IPS-18c (cell line): ENCODE measurements around the gene ADGRD2.
A peak's percentile ranks its signal among the peaks of the same experiment; 100 is the strongest.

Experiments
- H3K4me3 ChIP-seq: 2 replicates; pipeline ENCODE4 v1.7.0; 2013; ENCODE audit warnings: low read depth, mild to moderate bottlenecking, low read length, moderate library complexity; ENCODE audit not compliant: insufficient read depth
- H3K9me3 ChIP-seq: one replicate; pipeline ENCODE4 v1.6.1; 2013; ENCODE audit warnings: mild to moderate bottlenecking, low read length, moderate library complexity; ENCODE audit not compliant: control insufficient read depth, insufficient read depth

Gene ADGRD2

GRCh38 chr9:124470726-124471125, 20.5 kb downstream of the ADGRD2 start:
- H3K9me3 ChIP-seq = no peaks in the 10 kb centered on the region

DNA sequence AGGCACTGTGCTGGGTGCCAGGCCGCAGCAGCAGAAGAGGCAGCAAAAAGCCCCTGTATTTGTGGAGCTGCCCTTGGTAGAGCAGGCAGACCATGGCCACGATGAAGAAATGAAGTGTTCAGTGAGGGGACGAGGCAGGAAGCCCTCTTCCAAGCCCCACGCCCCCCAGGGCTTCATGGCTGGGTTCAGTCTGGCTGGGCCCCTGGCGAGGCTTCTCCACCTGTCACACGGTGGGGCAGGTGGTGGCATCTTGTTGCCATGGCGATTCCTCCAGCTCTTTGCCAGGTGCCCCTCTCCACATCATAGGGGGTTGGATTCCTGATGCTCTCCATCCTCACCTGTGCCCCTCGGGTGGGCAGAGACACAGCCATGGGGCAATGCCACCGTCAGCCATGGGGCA, 21.5 kb downstream of the ADGRD2 start:
- H3K9me3 ChIP-seq = no peaks in the 10 kb centered on the region
- no peak overlapping the region for H3K4me3 ChIP-seq

More at GRCh38 chr9:124470726-124471125, 20.5 kb downstream of the ADGRD2 start:
- no peak overlapping the region for H3K4me3 ChIP-seq

DNA sequence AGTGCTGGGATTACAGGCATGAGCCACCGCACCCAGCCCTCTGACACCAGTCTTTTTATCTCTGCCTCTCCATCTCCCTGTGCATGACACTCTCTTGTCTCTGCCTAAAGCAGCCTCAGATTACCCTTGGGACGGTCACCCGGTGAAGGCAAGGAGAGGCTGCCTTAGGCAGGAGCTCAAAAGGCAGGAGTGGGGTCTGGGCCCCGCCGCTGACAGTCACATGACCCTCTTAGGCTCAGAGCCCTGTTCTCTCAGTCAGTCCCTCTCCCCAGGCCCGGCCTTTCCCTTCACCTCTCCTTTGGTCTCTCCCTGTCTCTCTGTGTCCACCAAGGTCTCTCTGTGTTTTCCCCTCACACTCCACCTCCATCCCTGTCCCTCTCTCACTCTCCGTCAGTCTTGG, 22.5 kb downstream of the ADGRD2 start:
- H3K9me3 ChIP-seq = no peaks in the 10 kb centered on the region
- no peak overlapping the region for H3K4me3 ChIP-seq

- Histone ChIP-seq H3K4me3 (no peak overlapping the region), H3K9me3 (no peaks in the 10 kb centered on the region)
These were observed 23.1 kb downstream of the ADGRD2 start for GRCh38 chr9:124473310-124473709.

DNA sequence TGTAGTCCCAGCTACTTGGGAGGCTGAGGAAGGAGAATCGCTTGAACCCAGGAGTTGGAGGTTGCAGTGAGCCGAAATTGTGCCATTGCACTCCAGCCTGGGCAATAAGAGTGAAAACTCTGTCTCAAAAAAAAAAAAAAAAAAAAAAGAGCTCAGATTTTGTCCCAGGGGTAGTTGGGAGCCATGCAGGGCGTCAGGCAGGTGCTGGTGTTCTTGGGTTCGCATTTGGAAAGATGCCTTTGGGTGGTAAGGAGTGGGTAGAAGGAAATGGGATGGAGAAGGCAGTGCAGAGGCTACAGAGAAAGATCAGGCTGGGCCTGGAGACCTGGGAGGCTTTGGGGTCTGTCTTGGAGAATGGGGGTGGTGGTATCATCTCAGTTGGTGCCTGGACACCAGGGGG, 23.9 kb downstream of the ADGRD2 start:
- no peaks in the 10 kb centered on the region for H3K9me3 ChIP-seq
- H3K4me3 ChIP-seq = no peak overlapping the region

DNA sequence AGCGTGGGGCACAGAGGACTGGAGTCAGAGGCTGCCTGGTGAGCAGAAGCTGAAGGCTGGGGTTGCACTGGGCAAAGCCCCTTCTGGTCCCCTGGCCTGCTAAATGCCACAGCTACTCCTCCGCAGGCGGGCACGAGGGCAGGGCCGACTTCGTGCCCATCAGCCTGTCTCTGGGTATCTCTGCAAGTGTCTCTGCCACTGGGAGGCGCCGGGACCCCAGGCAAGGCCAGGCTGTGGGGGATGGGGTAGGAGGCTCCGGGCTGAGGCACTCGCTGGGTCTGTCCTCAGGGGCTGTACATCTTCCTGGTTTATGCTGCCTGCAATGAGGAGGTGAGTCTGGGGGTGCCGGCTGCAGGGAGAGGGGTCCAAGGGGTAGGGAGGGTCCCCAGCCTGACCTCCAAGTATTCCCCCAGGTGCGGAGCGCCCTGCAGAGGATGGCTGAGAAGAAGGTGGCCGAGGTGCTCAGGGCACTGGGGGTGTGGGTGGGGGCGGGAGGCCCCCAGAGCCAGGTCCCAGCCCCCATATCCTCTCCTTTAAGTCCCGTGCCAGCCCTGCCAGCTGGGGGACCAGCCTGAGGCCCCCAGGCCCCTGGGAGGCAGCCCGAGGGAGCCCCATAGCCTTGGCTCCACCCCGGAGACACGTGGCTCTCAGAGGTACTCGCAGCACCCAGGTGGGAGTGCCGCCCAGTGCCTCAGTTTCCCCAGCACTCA, 25.1 kb downstream of the ADGRD2 start:
- Histone ChIP-seq H3K9me3 (no peaks in the 10 kb centered on the region), H3K4me3 (no peak overlapping the region)

- no peaks in the 10 kb centered on the region for H3K9me3 ChIP-seq
These were observed 25.8 kb downstream of the ADGRD2 start for GRCh38 chr9:124475868-124476690.

GRCh38 chr9:124477211-124477647, 27.0 kb downstream of the ADGRD2 start:
- H3K4me3 ChIP-seq = peak overlapping the region; percentile 41
- H3K9me3 ChIP-seq = no peaks in the 10 kb centered on the region

More at GRCh38 chr9:124475868-124476690, 25.8 kb downstream of the ADGRD2 start:
- no peak overlapping the region for H3K4me3 ChIP-seq

- peak overlapping the region; percentile 41 for H3K4me3 ChIP-seq
- no peaks in the 10 kb centered on the region for H3K9me3 ChIP-seq
These were observed 27.5 kb downstream of the ADGRD2 start for GRCh38 chr9:124477648-124478285.

- H3K9me3 ChIP-seq = no peaks in the 10 kb centered on the region
- H3K4me3 ChIP-seq = no peak overlapping the region
These were observed 28.1 kb downstream of the ADGRD2 start for GRCh38 chr9:124478354-124478753.

- H3K4me3 ChIP-seq = no peak overlapping the region
These were observed 29.1 kb downstream of the ADGRD2 start for GRCh38 chr9:124479371-124479770.

GRCh38 chr9:124479947-124480620, 29.8 kb downstream of the ADGRD2 start:
- Histone ChIP-seq H3K9me3 (no peaks in the 10 kb centered on the region), H3K4me3 (no peak overlapping the region)

More at GRCh38 chr9:124479371-124479770, 29.1 kb downstream of the ADGRD2 start:
- H3K9me3 ChIP-seq = no peaks in the 10 kb centered on the region

DNA sequence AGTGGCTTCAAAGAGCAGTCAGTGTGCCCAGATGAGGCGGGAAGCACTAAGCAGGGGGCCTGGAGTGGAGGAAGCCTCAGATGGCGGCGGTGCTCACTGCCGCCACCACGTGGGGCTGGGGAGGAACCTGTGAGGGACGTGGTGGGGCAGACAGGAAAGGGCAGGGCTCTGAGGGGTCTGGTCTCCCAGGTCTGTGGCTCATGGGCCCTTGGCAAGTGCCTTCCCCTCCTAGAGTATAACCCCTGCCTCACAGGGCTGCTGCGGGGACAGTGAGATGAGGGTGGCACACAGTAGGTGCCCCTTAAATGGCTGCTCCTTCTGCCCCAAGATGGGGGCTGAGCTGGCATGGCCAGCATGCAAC, 30.4 kb downstream of the ADGRD2 start:
- no peaks in the 10 kb centered on the region for H3K9me3 ChIP-seq

DNA sequence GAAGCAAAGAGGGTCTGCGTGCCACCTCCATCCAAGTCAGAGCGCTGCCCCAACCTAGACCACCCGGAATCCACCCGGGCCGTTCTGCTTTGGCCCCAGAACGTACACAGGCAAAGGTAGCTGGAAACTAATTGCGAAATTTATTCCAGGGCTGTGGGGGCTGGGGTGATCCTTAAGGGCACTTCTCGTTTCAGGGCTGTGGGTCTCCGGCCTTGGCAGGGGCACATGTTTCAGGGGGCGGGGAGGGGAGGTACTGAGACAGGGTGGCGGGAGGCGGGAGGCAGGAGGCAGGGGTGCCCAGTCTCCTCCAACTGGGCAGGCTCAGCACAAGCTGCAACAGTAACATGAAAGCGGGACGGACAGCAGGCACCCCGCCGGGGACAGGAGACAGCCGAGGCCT, 30.9 kb downstream of the ADGRD2 start:
- Histone ChIP-seq H3K9me3 (no peaks in the 10 kb centered on the region), H3K4me3 (no peak overlapping the region)

More for the DNA sequence above, 30.4 kb downstream of the ADGRD2 start:
- no peak overlapping the region for H3K4me3 ChIP-seq

GRCh38 chr9:124482431-124483031, 32.3 kb downstream of the ADGRD2 start:
- Histone ChIP-seq H3K4me3 (peak overlapping the region; percentile 6; the same call in 1 of the 2 replicates), H3K9me3 (no peaks in the 10 kb centered on the region)

GRCh38 chr9:124483481-124483880, 33.2 kb downstream of the ADGRD2 start:
- no peaks in the 10 kb centered on the region for H3K9me3 ChIP-seq
- no peak overlapping the region for H3K4me3 ChIP-seq

DNA sequence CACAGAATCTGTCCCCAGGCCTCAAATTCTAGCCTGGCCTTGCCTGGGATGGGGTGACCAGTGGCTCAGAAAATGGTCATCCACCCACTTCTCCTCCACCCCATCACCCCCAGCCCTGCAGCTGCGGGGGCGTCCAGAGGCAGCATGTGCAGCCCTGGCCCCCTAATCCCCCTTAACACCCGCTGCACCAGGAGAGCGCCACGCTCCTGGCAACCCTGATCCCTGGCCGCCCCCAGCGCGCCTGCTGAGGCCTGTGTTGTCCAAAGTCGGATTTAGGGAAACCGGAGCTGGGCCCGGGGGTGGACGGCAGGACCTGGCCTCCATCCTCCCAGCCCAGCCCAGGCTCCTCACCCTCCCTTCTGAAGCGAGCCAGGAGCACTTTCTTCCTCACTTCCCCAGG, 35.0 kb downstream of the ADGRD2 start:
- Histone ChIP-seq H3K4me3 (no peak overlapping the region), H3K9me3 (no peaks in the 10 kb centered on the region)
